ENCODE measurements around the gene MT4. TPM values are rescaled to one million over a fixed set of nuclear protein-coding genes. Genes with fewer than 3 reads are reported as not detected.

MT4 gene
- total and polyA plus RNA-seq, 2 donors (not counting 3 experiments of a cell fraction or from before 2014, with no cell fraction given) = not detected

DNA sequence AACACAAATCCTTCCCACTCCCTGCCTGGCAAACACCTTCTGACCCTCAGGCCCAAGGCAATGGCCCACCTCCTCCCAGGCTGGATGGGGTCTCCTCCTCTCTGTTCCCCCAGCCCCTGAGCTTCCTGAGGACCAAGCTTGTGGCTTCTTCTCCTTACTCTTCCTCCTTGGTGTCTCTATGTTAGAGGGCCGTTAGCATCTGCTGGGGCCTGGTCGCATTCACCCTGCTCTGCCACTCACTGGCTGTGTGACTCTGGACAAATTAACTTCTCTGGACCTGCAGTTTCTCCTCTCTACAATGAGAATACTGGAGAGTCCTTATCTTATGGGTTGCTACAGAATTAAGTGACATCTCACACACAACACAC lies 42.8 kb downstream of the MT4 start:
- Histone ChIP-seq H3K9me3 (replicated peaks; ENCODE audit: control insufficient read depth, insufficient read depth, low read length) (no peaks in the 10 kb centered on the region), H3K9ac (replicated peaks; ENCODE audit: extremely low read depth, insufficient read depth, low read length) (peak overlapping the region; percentile 92), H2AFZ (ENCODE audit: low read depth, low read length) (no peak overlapping the region), H3K79me2 (ENCODE audit: control insufficient read depth, insufficient read depth, low read length) (peaks cover 18% of the 10 kb centered on the region), H3K36me3 (ENCODE audit: control insufficient read depth in 2 of 2, extremely low read depth in 1 of 2, insufficient read depth in 2 of 2, low read length in 2 of 2) (no peaks in the 10 kb centered on the region), H4K20me1 (replicated peaks; ENCODE audit: control insufficient read depth, extremely low read depth, insufficient read depth, low read length) (no peaks in the 10 kb centered on the region), H3K27me3 (ENCODE audit: control insufficient read depth in 2 of 2, insufficient read depth in 2 of 2, low read length in 2 of 2) (no peaks in the 10 kb centered on the region), H3K4me3 (replicated peaks in 1 of 3; ENCODE audit: insufficient read depth in 1 of 3, low read depth in 1 of 3, low read length in 3 of 3) (peak overlapping the region in 1 of 3 experiments; percentile 54), H3K9me1 (replicated peaks; ENCODE audit: control insufficient read depth, extremely low read depth, insufficient read depth, low read length) (no peaks in the 10 kb centered on the region), H3K27ac (ENCODE audit: insufficient read depth, low read depth, low read length) (peak overlapping the region; percentile 99), H3K4me2 (ENCODE audit: insufficient read depth, low read length) (peak overlapping the region; percentile 87), H3K4me1 (ENCODE audit: control insufficient read depth, extremely low read depth, insufficient read depth, low read length) (peaks cover 55% of the 10 kb centered on the region)
- no TSS peak for BruUV-seq (replicated peaks)
- dilution Hi-C loops (cut with MboI; ENCODE audit: extremely low pct_ligation_motif_present, low sequenced_read_pairs) = no loop called here
- no peak for FAIRE-seq
- ChIA-PET POLR2A (interaction anchor here (1.4 to 3.4 kb wide), 2 partner anchors 10 to 18 kb away, joined by 6 to 20 read pairs; partner anchors contain the start of gene MT1E), CTCF (interaction anchor here (1.1 to 7.8 kb wide), 3 partner anchors 23 to 94 kb away, joined by 3 to 113 read pairs (median 4); no protein-coding TSS in a partner anchor)
- DNase-seq (ENCODE audit: low read depth, low spot score) = no peak
- intact Hi-C loops (cut with micrococcal nuclease) = loop anchor here (1.0 to 2.0 kb wide), 8 partner anchors 18 to 579 kb away; partner anchors contain the start of genes MT1E, MT1X, NUDT21 and OGFOD1
- TF ChIP-seq, protein P1, sequence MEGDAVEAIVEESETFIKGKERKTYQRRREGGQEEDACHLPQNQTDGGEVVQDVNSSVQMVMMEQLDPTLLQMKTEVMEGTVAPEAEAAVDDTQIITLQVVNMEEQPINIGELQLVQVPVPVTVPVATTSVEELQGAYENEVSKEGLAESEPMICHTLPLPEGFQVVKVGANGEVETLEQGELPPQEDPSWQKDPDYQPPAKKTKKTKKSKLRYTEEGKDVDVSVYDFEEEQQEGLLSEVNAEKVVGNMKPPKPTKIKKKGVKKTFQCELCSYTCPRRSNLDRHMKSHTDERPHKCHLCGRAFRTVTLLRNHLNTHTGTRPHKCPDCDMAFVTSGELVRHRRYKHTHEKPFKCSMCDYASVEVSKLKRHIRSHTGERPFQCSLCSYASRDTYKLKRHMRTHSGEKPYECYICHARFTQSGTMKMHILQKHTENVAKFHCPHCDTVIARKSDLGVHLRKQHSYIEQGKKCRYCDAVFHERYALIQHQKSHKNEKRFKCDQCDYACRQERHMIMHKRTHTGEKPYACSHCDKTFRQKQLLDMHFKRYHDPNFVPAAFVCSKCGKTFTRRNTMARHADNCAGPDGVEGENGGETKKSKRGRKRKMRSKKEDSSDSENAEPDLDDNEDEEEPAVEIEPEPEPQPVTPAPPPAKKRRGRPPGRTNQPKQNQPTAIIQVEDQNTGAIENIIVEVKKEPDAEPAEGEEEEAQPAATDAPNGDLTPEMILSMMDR (IDR thresholded peaks at IDR 0.05; ENCODE audit: extremely low read depth in 1 of 2, insufficient read depth in 1 of 2, low read depth in 1 of 2, low read length in 2 of 2) = no peak
- TF ChIP-seq JUN (IDR thresholded peaks at IDR 0.05; ENCODE audit: borderline replicate concordance, insufficient read depth, insufficient read length, low read depth) = no peak

DNA sequence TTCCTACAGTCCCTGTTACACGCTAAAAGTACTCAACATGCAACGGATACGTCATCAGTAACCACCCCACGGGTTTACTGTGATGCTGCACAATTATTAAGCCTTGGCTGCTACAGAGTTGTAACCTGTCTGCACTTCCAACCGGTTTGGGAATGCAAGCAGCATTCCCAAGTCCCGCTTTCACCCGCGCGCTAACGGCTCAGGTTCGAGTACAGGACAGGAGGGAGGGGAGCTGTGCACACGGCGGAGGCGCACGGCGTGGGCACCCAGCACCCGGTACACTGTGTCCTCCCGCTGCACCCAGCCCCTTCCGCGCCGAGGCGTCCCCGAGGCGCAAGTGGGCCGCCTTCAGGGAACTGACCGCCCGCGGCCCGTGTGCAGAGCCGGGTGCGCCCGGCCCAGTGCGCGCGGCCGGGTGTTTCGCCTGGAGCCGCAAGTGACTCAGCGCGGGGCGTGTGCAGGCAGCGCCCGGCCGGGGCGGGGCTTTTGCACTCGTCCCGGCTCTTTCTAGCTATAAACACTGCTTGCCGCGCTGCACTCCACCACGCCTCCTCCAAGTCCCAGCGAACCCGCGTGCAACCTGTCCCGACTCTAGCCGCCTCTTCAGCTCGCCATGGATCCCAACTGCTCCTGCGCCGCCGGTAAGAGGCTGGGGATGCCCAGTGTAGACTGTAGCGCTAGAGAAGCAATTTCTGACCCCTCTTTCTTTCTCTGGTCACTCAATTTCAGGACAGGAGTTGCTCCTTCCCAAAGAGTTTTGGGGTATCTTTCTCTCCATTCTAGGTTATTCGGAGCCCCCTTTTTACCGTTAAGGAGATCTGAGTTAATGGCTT lies 43.4 kb downstream of the MT4 start, which contains the start of gene MT2A:
TSS of gene MT2A (plus strand) at position 542 of the 833 bp plus-strand sequence. CDS start at position 614, 72 bp downstream.
- peak within 1 kb of the TSS; percentile 95 for H3K9ac ChIP-seq (replicated peaks; ENCODE audit: extremely low read depth, insufficient read depth, low read length)
- ChIA-PET CTCF (interaction anchor here (0.6 to 1.5 kb wide), 7 partner anchors 8 to 94 kb away, joined by 3 to 8 read pairs (median 3); partner anchors contain the start of gene MT1E), POLR2A (interaction anchor here (0.6 to 4.5 kb wide), 3 partner anchors 9 to 245 kb away, joined by 4 to 51 read pairs (median 8); partner anchors contain the start of gene MT1E)
- peaks cover 21% of the 10 kb centered on the region for H3K79me2 ChIP-seq (ENCODE audit: control insufficient read depth, insufficient read depth, low read length)
- peak within 1 kb of the TSS; percentile 87 for H3K4me2 ChIP-seq (ENCODE audit: insufficient read depth, low read length)
- no peaks in the 10 kb centered on the region for H3K36me3 ChIP-seq (ENCODE audit: control insufficient read depth in 2 of 2, extremely low read depth in 1 of 2, insufficient read depth in 2 of 2, low read length in 2 of 2)
- BruUV-seq (replicated peaks) = TSS peak; percentile 46
- H2AFZ ChIP-seq (ENCODE audit: low read depth, low read length) = no peak within 1 kb of the TSS
- DNase-seq (ENCODE audit: low read depth, low spot score) (peak; percentile 96), FAIRE-seq (peak; percentile 82)
- H4K20me1 ChIP-seq (replicated peaks; ENCODE audit: control insufficient read depth, extremely low read depth, insufficient read depth, low read length) = no peaks in the 10 kb centered on the region
- H3K4me3 ChIP-seq (replicated peaks in 1 of 3; ENCODE audit: insufficient read depth in 1 of 3, low read depth in 1 of 3, low read length in 3 of 3) = peak within 1 kb of the TSS; percentile 50 to 93 (median 83)
- intact Hi-C loops (cut with micrococcal nuclease) = no loop called here
- dilution Hi-C loops (cut with MboI; ENCODE audit: extremely low pct_ligation_motif_present, low sequenced_read_pairs) = no loop called here
- H3K4me1 ChIP-seq (ENCODE audit: control insufficient read depth, extremely low read depth, insufficient read depth, low read length) = peaks cover 61% of the 10 kb centered on the region
- no peaks in the 10 kb centered on the region for H3K9me1 ChIP-seq (replicated peaks; ENCODE audit: control insufficient read depth, extremely low read depth, insufficient read depth, low read length)
- no peaks in the 10 kb centered on the region for H3K27me3 ChIP-seq (ENCODE audit: control insufficient read depth in 2 of 2, insufficient read depth in 2 of 2, low read length in 2 of 2)
- H3K9me3 ChIP-seq (replicated peaks; ENCODE audit: control insufficient read depth, insufficient read depth, low read length) = no peaks in the 10 kb centered on the region
- peak within 1 kb of the TSS; percentile 99 for H3K27ac ChIP-seq (ENCODE audit: insufficient read depth, low read depth, low read length)
- TF ChIP-seq GATA2 (IDR thresholded peaks at IDR 0.05; ENCODE audit: insufficient read depth, insufficient read length, low read depth, low read length) (no peak), EZH2 (IDR thresholded peaks at IDR 0.05; ENCODE audit: borderline replicate concordance, low read depth, low read length, severe bottlenecking) (no peak), POLR2A (IDR thresholded peaks at IDR 0.05; ENCODE audit: low read depth, low read length) (peak; percentile 99), FOS (IDR thresholded peaks at IDR 0.05; ENCODE audit: borderline replicate concordance, insufficient read depth, low read length) (peak; percentile 91), POLR2AphosphoS5 (IDR thresholded peaks at IDR 0.05; ENCODE audit: insufficient read depth, low read depth, low read length) (peak; percentile 100), MYC (IDR thresholded peaks at IDR 0.05; ENCODE audit: low read depth, low read length) (peak; percentile 7), JUN (IDR thresholded peaks at IDR 0.05; ENCODE audit: borderline replicate concordance, insufficient read depth, insufficient read length, low read depth) (no peak)
- TF ChIP-seq, protein P2, sequence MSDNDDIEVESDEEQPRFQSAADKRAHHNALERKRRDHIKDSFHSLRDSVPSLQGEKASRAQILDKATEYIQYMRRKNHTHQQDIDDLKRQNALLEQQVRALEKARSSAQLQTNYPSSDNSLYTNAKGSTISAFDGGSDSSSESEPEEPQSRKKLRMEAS (IDR thresholded peaks at IDR 0.05; ENCODE audit: insufficient read depth, insufficient read length) = peak; percentile 39
- TF ChIP-seq, protein P1 (IDR thresholded peaks at IDR 0.05; ENCODE audit: extremely low read depth in 1 of 2, insufficient read depth in 1 of 2, low read depth in 1 of 2, low read length in 2 of 2) = no peak

Measured in endothelial cell of umbilical vein (primary cell).